GM12878 (cell line): ENCODE results near the gene DPP6. TPM values are rescaled to one million over a fixed set of nuclear protein-coding genes. Genes with fewer than 3 reads are reported as not detected.

Experiments
- ATAC-seq: fragments of 200-7000 bp; cut with Tn5 transposase; 3 replicates; pipeline ENCODE4 v1.9.1; 2020; ENCODE audit warnings: mild to moderate bottlenecking, moderate library complexity
- BruUV-seq: library from RNA; stranded (reverse); fragments of 400-500 nt; replicated peaks from 2 replicates; lab custom pipeline; 2021; lab: Mats Ljungman, UMichigan
- CTCF ChIA-PET: fragments of 300-600 bp; sonication (Branson Sonifier 250); formaldehyde crosslinking; extraction: SDS; loops from one replicate; lab custom pipeline; 2021; ENCODE audit warnings: inconsistent platforms; lab: Yijun Ruan, JAX
- POLR2A ChIA-PET: fragments of 350-600 bp; formaldehyde crosslinking; extraction: SDS; loops from one replicate; lab custom pipeline; 2021; ENCODE audit warnings: inconsistent platforms; lab: Charles Lee
- RAD21 ChIA-PET: fragments of 300-600 bp; sonication (Branson Sonifier 250); formaldehyde crosslinking; loops from one replicate; lab custom pipeline; 2023; ENCODE audit warnings: antibody characterized with exemption; ENCODE audit not compliant: unreplicated experiment; lab: Charles Lee
- SMC1A ChIA-PET: fragments of 300-600 bp; sonication (Branson Sonifier 250); formaldehyde crosslinking; loops from one replicate; lab custom pipeline; 2023; ENCODE audit not compliant: unreplicated experiment, uncharacterized antibody; lab: Charles Lee
- DNase-seq: peaks from one replicate; pipeline ENCODE4 v3.0.0-alpha.2; 2011; ENCODE audit warnings: low read depth, low spot score
- FAIRE-seq: peaks from 3 replicates; lab custom pipeline; 2011; peaks lifted over from hg19 to GRCh38; lab: Jason Lieb, UNC
- H2AFZ ChIP-seq: 2 replicates; pipeline ENCODE4 v1.6.0; 2011; ENCODE audit warnings: low read depth, low read length, control low read depth; ENCODE audit not compliant: control insufficient read depth
- H3K27ac ChIP-seq: 2 replicates; pipeline ENCODE4 v1.5.1; 2011; ENCODE audit warnings: control low read depth; ENCODE audit not compliant: control insufficient read depth, insufficient read depth
- H3K27me3 ChIP-seq, 2 experiments: replicated peaks in 1 of 2; 2 replicates each; pipeline versions ENCODE4 v1.6.0 to v1.6.1; 2011; ENCODE audit warnings: low read length in 1 of 2; ENCODE audit not compliant: control insufficient read depth in 2 of 2, insufficient read depth in 2 of 2
- H3K36me3 ChIP-seq, 2 experiments: 2 replicates each; pipeline ENCODE4 v1.5.1; 2011; ENCODE audit warnings: low read length in 1 of 2; ENCODE audit not compliant: control insufficient read depth in 2 of 2, insufficient read depth in 2 of 2
- H3K4me1 ChIP-seq: 2 replicates; pipeline ENCODE4 v1.6.1; 2011; ENCODE audit warnings: mild to moderate bottlenecking, low read length, moderate library complexity, mixed read lengths; ENCODE audit not compliant: control insufficient read depth, insufficient read depth
- H3K4me2 ChIP-seq: 2 replicates; pipeline ENCODE4 v1.6.0; 2011; ENCODE audit warnings: control low read depth; ENCODE audit not compliant: control insufficient read depth, insufficient read depth
- H3K4me3 ChIP-seq: fragments of 200-600 bp; sonication (generic); 2 replicates; pipeline ENCODE4 v1.5.1; 2016
- H3K79me2 ChIP-seq: 2 replicates; pipeline ENCODE4 v1.6.0; 2011; ENCODE audit warnings: low read length; ENCODE audit not compliant: control insufficient read depth, insufficient read depth
- H3K9ac ChIP-seq: 2 replicates; pipeline ENCODE4 v1.8.0; 2011; ENCODE audit warnings: low read length, control low read depth, mixed read lengths; ENCODE audit not compliant: control insufficient read depth, insufficient read depth
- H3K9me3 ChIP-seq: replicated peaks from 3 replicates; pipeline ENCODE4 v1.5.1; 2011; ENCODE audit warnings: mild to moderate bottlenecking, low read length; ENCODE audit not compliant: control insufficient read depth, insufficient read depth
- H4K20me1 ChIP-seq: 2 replicates; pipeline ENCODE4 v1.6.0; 2011; ENCODE audit not compliant: control insufficient read depth, insufficient read depth
- ATF2 ChIP-seq: IDR thresholded peaks from 2 replicates; pipeline ENCODE4 v1.6.1; 2012; ENCODE audit warnings: low read length, inconsistent platforms
- CHD2 ChIP-seq: IDR thresholded peaks from 2 replicates; pipeline ENCODE4 v1.6.1; 2011; ENCODE audit warnings: low read depth, low read length, improper control_type of control experiment, borderline replicate concordance
- IRF4 ChIP-seq: IDR thresholded peaks from 2 replicates; pipeline ENCODE4 v1.6.1; 2011; ENCODE audit warnings: low read depth, low read length
- IRF5 ChIP-seq: fragments of 450-650 bp; IDR thresholded peaks from 2 replicates; pipeline ENCODE4 v1.6.1; 2017; ENCODE audit warnings: borderline replicate concordance
- LARP7 ChIP-seq: fragments of 450-650 bp; IDR thresholded peaks from 2 replicates; pipeline ENCODE4 v1.6.1; 2017; ENCODE audit warnings: mild to moderate bottlenecking
- WGBS: methylation state at CpG from one replicate; pipeline ENCODE4 v1.1.6; 2016; ENCODE audit warnings: low lambda C conversion rate; ENCODE audit not compliant: insufficient replicate concordance, insufficient coverage; ENCODE audit errors: missing lambda C conversion rate; 5-methylcytosine and 5-hydroxymethylcytosine counted together
- in situ Hi-C: fragments of 300-500 bp; cut with MboI; formaldehyde crosslinking; loops from 9 replicates; pipeline ENCODE4 v1.14.3; 2018; ENCODE audit warnings: mixed read lengths
- intact Hi-C: fragments of 100-400 bp; cut with micrococcal nuclease; formaldehyde crosslinking; loops from one replicate; pipeline ENCODE4 v1.14.2; 2022; ENCODE audit not compliant: unreplicated experiment
- polyA plus RNA-seq, 11 experiments: library from polyadenylated mRNA; depleted of rRNA in 4 of 11; unstranded in 6 of 11; stranded (reverse) in 5 of 11; fragments of >200 nt; fragmentation: Nextera tagmentation in 4 of 11; fragmentation: Illumina TruSeq in 1 of 11; extraction: Ambion mirVana in 4 of 11; extraction: Trizol in 1 of 11; gene quantifications; 1 replicate in 1 of 11; 2 replicates in 10 of 11; pipeline versions ENCODE4 v1.2.1 to v1.2.3, GENCODE V29; 2011 to 2016; ENCODE audit warnings: inconsistent platforms in 2 of 11, missing spikeins in 2 of 11, low read depth in 1 of 11
- total RNA-seq, 4 experiments: library from RNA; depleted of rRNA in 3 of 4; stranded (reverse); fragments of >200 nt in 3 of 4; fragmentation: Illumina TruSeq in 1 of 4; extraction: Trizol in 1 of 4; gene quantifications; 2 replicates each; pipeline versions ENCODE4 v1.2.1 to v1.2.3, GENCODE V29; 2013 to 2021
- TF ChIP-seq, protein P1 (sequence below): fragments of 450-650 bp; IDR thresholded peaks from 2 replicates; pipeline ENCODE4 v1.6.1; 2017; ENCODE audit warnings: mild to moderate bottlenecking, low read depth, inconsistent platforms; ENCODE audit not compliant: poor library complexity, severe bottlenecking

DPP6 gene
- total and polyA plus RNA-seq, 10 of the 15 experiments (the other 5 are each of a cell fraction or from before 2014, with no cell fraction given): not detected

GRCh38 chr7:154656618-154657017 is 604.4 kb downstream of the DPP6 start (continued):
- TF ChIP-seq IRF5 (no peak), LARP7 (no peak), ATF2 (no peak), IRF4 (no peak)
- TF ChIP-seq, protein P1, sequence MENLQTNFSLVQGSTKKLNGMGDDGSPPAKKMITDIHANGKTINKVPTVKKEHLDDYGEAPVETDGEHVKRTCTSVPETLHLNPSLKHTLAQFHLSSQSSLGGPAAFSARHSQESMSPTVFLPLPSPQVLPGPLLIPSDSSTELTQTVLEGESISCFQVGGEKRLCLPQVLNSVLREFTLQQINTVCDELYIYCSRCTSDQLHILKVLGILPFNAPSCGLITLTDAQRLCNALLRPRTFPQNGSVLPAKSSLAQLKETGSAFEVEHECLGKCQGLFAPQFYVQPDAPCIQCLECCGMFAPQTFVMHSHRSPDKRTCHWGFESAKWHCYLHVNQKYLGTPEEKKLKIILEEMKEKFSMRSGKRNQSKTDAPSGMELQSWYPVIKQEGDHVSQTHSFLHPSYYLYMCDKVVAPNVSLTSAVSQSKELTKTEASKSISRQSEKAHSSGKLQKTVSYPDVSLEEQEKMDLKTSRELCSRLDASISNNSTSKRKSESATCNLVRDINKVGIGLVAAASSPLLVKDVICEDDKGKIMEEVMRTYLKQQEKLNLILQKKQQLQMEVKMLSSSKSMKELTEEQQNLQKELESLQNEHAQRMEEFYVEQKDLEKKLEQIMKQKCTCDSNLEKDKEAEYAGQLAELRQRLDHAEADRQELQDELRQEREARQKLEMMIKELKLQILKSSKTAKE: no peak

DNA sequence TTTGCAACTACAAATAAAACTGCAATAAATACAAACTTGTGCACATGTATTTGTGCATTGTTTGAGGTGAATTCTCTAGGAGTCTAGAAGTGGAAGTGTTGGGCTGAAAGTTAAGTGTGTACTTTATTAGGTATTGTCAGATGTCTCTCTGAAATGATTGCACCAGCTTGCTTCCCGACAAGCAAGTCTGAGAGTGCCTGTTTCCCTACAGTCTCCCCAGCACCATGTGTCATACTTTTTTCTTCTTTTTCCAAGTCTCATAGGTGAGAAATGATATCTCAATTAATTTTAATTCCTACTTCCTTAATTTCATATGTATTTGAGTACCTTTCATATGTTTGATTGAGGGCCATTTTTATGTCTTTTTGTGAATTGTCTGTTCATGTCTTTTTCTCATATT is 614.6 kb downstream of the DPP6 start:
- CTCF ChIA-PET: no interaction called here
- H3K9ac ChIP-seq: no peak overlapping the region
- no TSS peak for BruUV-seq
- H2AFZ ChIP-seq: no peak overlapping the region
- no peak overlapping the region for H3K4me2 ChIP-seq
- SMC1A ChIA-PET: no interaction called here
- H3K9me3 ChIP-seq: peaks cover 2% of the 10 kb centered on the region; the same call in 1 of the 3 replicates
- no peaks in the 10 kb centered on the region for H3K36me3 ChIP-seq
- no peak for TF ChIP-seq CHD2
- TF ChIP-seq, all 136 proteins: peak for 0
- FAIRE-seq (no peak), DNase-seq (no peak), ATAC-seq (no peak)
- in situ Hi-C loops: no loop called here
- Histone ChIP-seq H3K27me3 (no peaks in the 10 kb centered on the region), H3K4me1 (no peaks in the 10 kb centered on the region), H3K79me2 (no peaks in the 10 kb centered on the region), H3K4me3 (no peak overlapping the region), H4K20me1 (no peaks in the 10 kb centered on the region), H3K27ac (no peak overlapping the region)
- intact Hi-C loops: no loop called here
- RAD21 ChIA-PET: no interaction called here
- POLR2A ChIA-PET: no interaction called here
- WGBS: 0% methylated on average over 1 of the region's 1 CpG
